CD4-positive, CD25-positive, alpha-beta regulatory T cell (primary cell): ENCODE measurements around the gene LHPP. TPM values are rescaled to one million over a fixed set of nuclear protein-coding genes. Genes with fewer than 3 reads are reported as not detected.

ENCODE experiments used
- ATAC-seq, 2 donors: fragments of 150-1000 bp; cut with Tn5 transposase; one replicate each; pipeline ENCODE4 v1.10.0; 2021; ENCODE audit warnings: low read depth in 2 of 2, moderate number of reproducible peaks in 2 of 2, moderate library complexity in 1 of 2
- DNase-seq, 3 donors: peaks; one replicate each; pipeline versions ENCODE4 v3.0.0 to v3.0.0-alpha.2; 2012 to 2022; ENCODE audit warnings: mixed read lengths in 1 of 3
- H3K27ac ChIP-seq: one replicate; pipeline ENCODE4 v1.7.0; 2013; ENCODE audit warnings: mild to moderate bottlenecking, low read length; ENCODE audit not compliant: insufficient read depth, poor library complexity, severe bottlenecking
- H3K27me3 ChIP-seq: one replicate; pipeline ENCODE4 v1.7.0; 2013; ENCODE audit warnings: low read length; ENCODE audit not compliant: control insufficient read depth, insufficient read depth
- H3K36me3 ChIP-seq: one replicate; pipeline ENCODE4 v1.7.0; 2013; ENCODE audit warnings: mild to moderate bottlenecking, low read length, moderate library complexity; ENCODE audit not compliant: control insufficient read depth, insufficient read depth
- H3K4me1 ChIP-seq: 2 replicates; pipeline ENCODE4 v1.7.0; 2013; ENCODE audit warnings: mild to moderate bottlenecking, low read length; ENCODE audit not compliant: insufficient read depth, control insufficient read depth, poor library complexity, severe bottlenecking
- H3K4me3 ChIP-seq: one replicate; pipeline ENCODE4 v1.7.0; 2013; ENCODE audit warnings: low read depth, mild to moderate bottlenecking, low read length, moderate library complexity
- H3K9me3 ChIP-seq, 2 experiments: 1 replicate in 1 of 2; 2 replicates in 1 of 2; pipeline ENCODE4 v1.7.0; 2013; ENCODE audit warnings: low read length in 2 of 2, mild to moderate bottlenecking in 1 of 2, moderate library complexity in 1 of 2; ENCODE audit not compliant: control insufficient read depth in 2 of 2
- H3K27ac Mint-ChIP-seq, 3 donors: one replicate each; pipeline ENCODE4 v1.8.0; 2020 to 2022; ENCODE audit warnings: mild to moderate bottlenecking in 3 of 3, mixed read lengths in 3 of 3, moderate library complexity in 2 of 3
- H3K27me3 Mint-ChIP-seq: one replicate; pipeline ENCODE4 v1.8.0; 2022; ENCODE audit warnings: mild to moderate bottlenecking, mixed read lengths
- H3K36me3 Mint-ChIP-seq: one replicate; pipeline ENCODE4 v1.8.0; 2020; ENCODE audit warnings: mixed read lengths
- H3K4me1 Mint-ChIP-seq, 4 donors: one replicate each; pipeline ENCODE4 v1.8.0; 2020 to 2022; ENCODE audit warnings: mixed read lengths in 4 of 4, mild to moderate bottlenecking in 1 of 4
- H3K4me3 Mint-ChIP-seq, 4 donors: one replicate each; pipeline ENCODE4 v1.8.0; 2020 to 2022; ENCODE audit warnings: mild to moderate bottlenecking in 4 of 4, mixed read lengths in 4 of 4, moderate library complexity in 3 of 4
- H3K9me3 Mint-ChIP-seq, 7 donors: one replicate each; pipeline ENCODE4 v1.8.0; 2020 to 2022; ENCODE audit warnings: mixed read lengths in 7 of 7, mild to moderate bottlenecking in 3 of 7, moderate library complexity in 2 of 7
- polyA plus RNA-seq, 4 donors: library from polyadenylated mRNA; unstranded; fragments of 300-500 nt; fragmentation: Illumina TruSeq; gene quantifications; one replicate each; pipeline ENCODE4 v1.2.3, GENCODE V29; 2021
- total RNA-seq: library from RNA; stranded (reverse); gene quantifications from one replicate; pipeline ENCODE4 v1.2.3, GENCODE V29; 2022

Gene LHPP
- total and polyA plus RNA-seq, 5 donors from 2014 or later = 20.1 to 29.2 (median 25.0) TPM

- DNase-seq (no peak), ATAC-seq (no peak)
- H3K27me3 Mint-ChIP-seq = no peaks in the 10 kb centered on the region
Measured at GRCh38 chr10:124551097-124551496, 89.5 kb downstream of the LHPP start.

GRCh38 chr10:124551755-124552154 is 90.1 kb downstream of the LHPP start:
- no peaks in the 10 kb centered on the region for H3K36me3 Mint-ChIP-seq
- Histone ChIP-seq H3K27ac (no peak overlapping the region), H3K4me1 (no peaks in the 10 kb centered on the region), H3K27me3 (no peaks in the 10 kb centered on the region), H3K9me3 (no peaks in the 10 kb centered on the region), H3K4me3 (no peak overlapping the region), H3K36me3 (no peaks in the 10 kb centered on the region)
- peaks cover 0 to 5% (median 0%) of the 10 kb centered on the region in 4 donors for H3K4me1 Mint-ChIP-seq
- H3K9me3 Mint-ChIP-seq = no peaks in the 10 kb centered on the region
- H3K4me3 Mint-ChIP-seq = no peak overlapping the region
- H3K27me3 Mint-ChIP-seq = no peaks in the 10 kb centered on the region
- H3K27ac Mint-ChIP-seq = no peak overlapping the region
- ATAC-seq = no peak
- no peak for DNase-seq

More at GRCh38 chr10:124551097-124551496, 89.5 kb downstream of the LHPP start:
- Mint-ChIP-seq H3K36me3 (no peaks in the 10 kb centered on the region), H3K27ac (no peak overlapping the region), H3K4me3 (no peak overlapping the region), H3K4me1 (peaks cover 0 to 7% (median 0%) of the 10 kb centered on the region in 4 donors), H3K9me3 (no peaks in the 10 kb centered on the region)
- Histone ChIP-seq H3K36me3 (no peaks in the 10 kb centered on the region), H3K27ac (no peak overlapping the region), H3K4me1 (no peaks in the 10 kb centered on the region), H3K9me3 (no peaks in the 10 kb centered on the region), H3K27me3 (no peaks in the 10 kb centered on the region), H3K4me3 (no peak overlapping the region)

- Histone ChIP-seq H3K36me3 (no peaks in the 10 kb centered on the region), H3K9me3 (no peaks in the 10 kb centered on the region), H3K27me3 (no peaks in the 10 kb centered on the region), H3K4me3 (no peak overlapping the region), H3K27ac (no peak overlapping the region), H3K4me1 (no peaks in the 10 kb centered on the region)
- DNase-seq (no peak), ATAC-seq (no peak)
- Mint-ChIP-seq H3K9me3 (no peaks in the 10 kb centered on the region), H3K4me3 (no peak overlapping the region), H3K27me3 (no peaks in the 10 kb centered on the region), H3K4me1 (peaks cover 0 to 2% (median 0%) of the 10 kb centered on the region in 4 donors), H3K27ac (no peak overlapping the region), H3K36me3 (no peaks in the 10 kb centered on the region)
Measured at GRCh38 chr10:124552691-124553276, 91.2 kb downstream of the LHPP start.

- Mint-ChIP-seq H3K27ac (no peak overlapping the region), H3K27me3 (no peaks in the 10 kb centered on the region), H3K36me3 (no peaks in the 10 kb centered on the region), H3K4me1 (peaks cover 0 to 2% (median 0%) of the 10 kb centered on the region in 4 donors), H3K9me3 (no peaks in the 10 kb centered on the region), H3K4me3 (no peak overlapping the region)
- DNase-seq (no peak), ATAC-seq (no peak)
- Histone ChIP-seq H3K27me3 (no peaks in the 10 kb centered on the region), H3K4me1 (no peaks in the 10 kb centered on the region), H3K4me3 (no peak overlapping the region), H3K9me3 (no peaks in the 10 kb centered on the region), H3K36me3 (no peaks in the 10 kb centered on the region), H3K27ac (no peak overlapping the region)
Measured at GRCh38 chr10:124554085-124554858, 92.6 kb downstream of the LHPP start.

GRCh38 chr10:124557167-124557566 is 95.5 kb downstream of the LHPP start:
- Histone ChIP-seq H3K4me1 (no peaks in the 10 kb centered on the region), H3K36me3 (no peaks in the 10 kb centered on the region), H3K9me3 (no peaks in the 10 kb centered on the region), H3K27ac (no peak overlapping the region), H3K27me3 (no peaks in the 10 kb centered on the region), H3K4me3 (no peak overlapping the region)
- peaks cover 4% of the 10 kb centered on the region for H3K36me3 Mint-ChIP-seq
- ATAC-seq (no peak), DNase-seq (no peak)
- H3K27me3 Mint-ChIP-seq = no peaks in the 10 kb centered on the region
- peaks cover 0 to 3% (median 1%) of the 10 kb centered on the region in 7 donors for H3K9me3 Mint-ChIP-seq
- H3K27ac Mint-ChIP-seq = no peak overlapping the region
- no peaks in the 10 kb centered on the region for H3K4me1 Mint-ChIP-seq
- no peak overlapping the region for H3K4me3 Mint-ChIP-seq

- H3K36me3 Mint-ChIP-seq = peaks cover 4% of the 10 kb centered on the region
- no peak overlapping the region for H3K4me3 Mint-ChIP-seq
- H3K4me1 ChIP-seq = no peaks in the 10 kb centered on the region
- DNase-seq (no peak), ATAC-seq (no peak)
- no peak overlapping the region for H3K4me3 ChIP-seq
- no peak overlapping the region for H3K27ac Mint-ChIP-seq
- H3K9me3 Mint-ChIP-seq = peaks cover 0 to 3% (median 1%) of the 10 kb centered on the region in 7 donors
- H3K27me3 Mint-ChIP-seq = no peaks in the 10 kb centered on the region
- no peaks in the 10 kb centered on the region for H3K27me3 ChIP-seq
- H3K9me3 ChIP-seq = no peaks in the 10 kb centered on the region
- no peak overlapping the region for H3K27ac ChIP-seq
- no peaks in the 10 kb centered on the region for H3K4me1 Mint-ChIP-seq
- no peaks in the 10 kb centered on the region for H3K36me3 ChIP-seq
Measured at GRCh38 chr10:124557648-124558338, 96.2 kb downstream of the LHPP start.

GRCh38 chr10:124558339-124559321 is 97.0 kb downstream of the LHPP start:
- Mint-ChIP-seq H3K4me1 (no peaks in the 10 kb centered on the region), H3K27me3 (no peaks in the 10 kb centered on the region), H3K36me3 (peaks cover 4% of the 10 kb centered on the region), H3K9me3 (peaks cover 0 to 3% (median 1%) of the 10 kb centered on the region in 7 donors), H3K4me3 (no peak overlapping the region), H3K27ac (no peak overlapping the region)
- no peak for DNase-seq
- Histone ChIP-seq H3K36me3 (no peaks in the 10 kb centered on the region), H3K27ac (no peak overlapping the region), H3K4me1 (no peaks in the 10 kb centered on the region), H3K9me3 (no peaks in the 10 kb centered on the region), H3K4me3 (no peak overlapping the region), H3K27me3 (no peaks in the 10 kb centered on the region)
- ATAC-seq = no peak
